Measurements from ENCODE around the gene AVEN. TPM values are rescaled to one million over a fixed set of nuclear protein-coding genes. Genes with fewer than 3 reads are reported as not detected.

AVEN gene
- total and polyA plus RNA-seq, 2 of the 4 experiments (the other 2 are of a cell fraction): 9.1 to 17.6 TPM

DNA sequence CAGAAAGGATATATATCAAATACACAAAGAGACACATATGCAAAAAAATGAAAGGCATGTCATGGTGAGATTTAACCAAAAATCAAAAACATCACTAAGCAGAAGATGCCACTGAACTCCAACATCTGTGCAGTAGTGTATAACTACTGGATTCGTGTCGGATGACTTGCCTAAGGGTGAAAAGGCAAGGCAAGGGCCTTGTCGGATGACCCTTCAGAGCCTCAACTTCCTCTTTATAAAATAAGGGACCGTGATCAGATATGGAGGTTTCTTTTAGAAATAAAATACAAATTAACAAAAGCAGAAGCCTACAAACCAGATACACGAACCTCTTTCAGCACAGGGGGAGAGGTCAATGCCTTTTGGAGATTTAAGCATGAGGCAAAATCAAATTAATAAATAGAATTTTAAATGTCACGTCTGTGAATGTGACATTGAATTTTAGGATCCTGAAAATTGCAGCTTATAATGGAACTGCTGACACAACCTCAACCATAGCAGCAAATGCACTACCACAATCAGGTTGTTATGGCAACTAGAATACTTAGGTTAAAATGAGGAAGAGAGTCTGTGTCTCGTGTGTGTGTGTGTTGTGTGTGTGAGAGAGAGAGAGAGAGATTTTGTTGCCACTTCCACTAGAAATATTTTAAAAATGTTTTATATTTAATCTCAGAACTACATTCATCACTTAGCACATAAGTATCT is 79.0 kb downstream of the AVEN start:
- Histone ChIP-seq H3K79me1 (ENCODE audit: low read depth in 1 of 2, low read length in 2 of 2) (no peaks in the 10 kb centered on the region; a peak in 1 of 4 replicates), H2AFZ (replicated peaks; ENCODE audit: low read length, poor library complexity) (no peak overlapping the region), H2BK5ac (ENCODE audit: low read depth, low read length, poor library complexity, severe bottlenecking) (no peak overlapping the region), H3K4me3 (ENCODE audit: insufficient read depth, low read depth, low read length) (no peak overlapping the region), H4K8ac (ENCODE audit: low read depth in 2 of 2, low read length in 2 of 2) (no peak overlapping the region), H3K4me2 (ENCODE audit: low read depth, low read length) (no peak overlapping the region), H3K14ac (replicated peaks; ENCODE audit: low read depth, low read length) (no peak overlapping the region), H2BK120ac (ENCODE audit: low read depth, low read length) (no peak overlapping the region), H2BK20ac (ENCODE audit: low read depth, low read length) (no peak overlapping the region), H2AK9ac (replicated peaks; ENCODE audit: low read depth, low read length, poor library complexity) (no peak overlapping the region), H4K20me1 (ENCODE audit: insufficient read depth, low read length) (0 out of 2 replicates have a peak, but pooled peaks cover 3% of the 10 kb centered on the region), H3K23ac (ENCODE audit: low read depth, low read length) (no peak overlapping the region), H3K27me3 (ENCODE audit: control insufficient read depth, insufficient read depth, low read length) (no peaks in the 10 kb centered on the region), H3K9me1 (ENCODE audit: insufficient read depth, low read length) (no peaks in the 10 kb centered on the region), H3K18ac (ENCODE audit: low read depth, low read length) (no peak overlapping the region), H3K9me3 (ENCODE audit: control insufficient read depth, insufficient read depth, low read length) (no peaks in the 10 kb centered on the region), H3K36me3 (ENCODE audit: control insufficient read depth, insufficient read depth, low read length) (no peaks in the 10 kb centered on the region), H3K56ac (ENCODE audit: extremely low read depth, insufficient read depth, low read length) (no peak overlapping the region), H2BK15ac (ENCODE audit: low read depth, low read length) (no peak overlapping the region), H3K9ac (ENCODE audit: low read depth, low read length) (no peak overlapping the region), H3K27ac (ENCODE audit: insufficient read depth, low read length) (no peak overlapping the region), H3K4ac (ENCODE audit: low read depth, low read length) (no peak overlapping the region), H3K4me1 (ENCODE audit: control insufficient read depth, insufficient read depth, low read length) (no peaks in the 10 kb centered on the region), H4K5ac (ENCODE audit: low read depth, low read length) (no peak overlapping the region), H4K91ac (ENCODE audit: insufficient read depth, low read depth, low read length) (no peak overlapping the region), H2AK5ac (ENCODE audit: low read depth, low read length) (no peak overlapping the region)
- in situ Hi-C loops (cut with MboI; ENCODE audit: low sequenced_read_pairs): loop anchor here (5.0 kb wide), 1 partner anchor 223 kb away; no protein-coding TSS in a partner anchor
- TF ChIP-seq RCOR1 (IDR thresholded peaks at IDR 0.05; ENCODE audit: insufficient replicate concordance, low read length): no peak
- TF ChIP-seq SMC3 (IDR thresholded peaks at IDR 0.05; ENCODE audit: low read depth, low read length): no peak
- no peak for TF ChIP-seq CHD1 (IDR thresholded peaks at IDR 0.05; ENCODE audit: low read depth, low read length)
- TF ChIP-seq CEBPB (IDR thresholded peaks at IDR 0.05; ENCODE audit: low read depth, low read length): no peak
- no peak for TF ChIP-seq POLR2A (IDR thresholded peaks at IDR 0.05; ENCODE audit: low read depth, low read length)
- TF ChIP-seq CTCF (conservative IDR thresholded peaks at IDR 0.05; ENCODE audit: low read depth, low read length): no peak
- no peak for TF ChIP-seq RFX5 (IDR thresholded peaks at IDR 0.05; ENCODE audit: low read depth, low read length)
- TF ChIP-seq FOS (IDR thresholded peaks at IDR 0.05; ENCODE audit: low read depth, low read length): no peak
- no peak for TF ChIP-seq MXI1 (IDR thresholded peaks at IDR 0.05; ENCODE audit: borderline replicate concordance, low read depth, low read length)
- TF ChIP-seq RAD21 (IDR thresholded peaks at IDR 0.05; ENCODE audit: low read length): no peak
- POLR2A ChIA-PET (ENCODE audit: unreplicated experiment): no interaction called here
- intact Hi-C loops (cut with micrococcal nuclease): loop anchor here (5.0 kb wide), 1 partner anchor 223 kb away; no protein-coding TSS in a partner anchor
- BruUV-seq (replicated peaks): no TSS peak
- no peak for ATAC-seq (ENCODE audit: low read depth)
- WGBS, 2 experiments (ENCODE audit: extremely low coverage in 2 of 2, insufficient read length in 1 of 2): no CpG with 5 or more reads among the region's 7 CpGs
- DNase-seq: no peak
- dilution Hi-C loops (cut with HindIII; ENCODE audit: low sequenced_read_pairs, unreplicated experiment): no loop called here
- CTCF ChIA-PET: no interaction called here

Measured in IMR-90 (cell line).